HepG2 (cell line): ENCODE measurements around the gene CITED2.

Experiments
- BRCA1 ChIP-seq: sonication (generic); formaldehyde crosslinking; IDR thresholded peaks from 2 replicates; pipeline ENCODE4 v1.4.0; 2020; ENCODE audit warnings: missing genetic modification reagents
- ZNF549 ChIP-seq: sonication (generic); formaldehyde crosslinking; IDR thresholded peaks from 2 replicates; pipeline ENCODE4 v1.5.0; 2020; ENCODE audit warnings: missing genetic modification reagents
- ZSCAN20 ChIP-seq: sonication (generic); formaldehyde crosslinking; IDR thresholded peaks from 2 replicates; pipeline ENCODE4 v1.4.0; 2020; ENCODE audit warnings: missing genetic modification reagents, mild to moderate bottlenecking, borderline replicate concordance
- TF ChIP-seq, protein P1 (sequence below): sonication (generic); formaldehyde crosslinking; IDR thresholded peaks from 2 replicates; pipeline ENCODE4 v1.5.0; 2020; ENCODE audit warnings: mild to moderate bottlenecking, missing genetic modification reagents, borderline replicate concordance
- TF ChIP-seq, protein P2 (sequence below): sonication (generic); formaldehyde crosslinking; IDR thresholded peaks from 2 replicates; pipeline ENCODE4 v1.8.1; 2023; ENCODE audit warnings: mild to moderate bottlenecking, moderate library complexity, missing genetic modification reagents
- TF ChIP-seq, protein P3 (sequence below): sonication (generic); formaldehyde crosslinking; IDR thresholded peaks from 2 replicates; pipeline ENCODE4 v1.5.0; 2020; ENCODE audit warnings: mild to moderate bottlenecking, missing genetic modification reagents, moderate library complexity

DNA sequence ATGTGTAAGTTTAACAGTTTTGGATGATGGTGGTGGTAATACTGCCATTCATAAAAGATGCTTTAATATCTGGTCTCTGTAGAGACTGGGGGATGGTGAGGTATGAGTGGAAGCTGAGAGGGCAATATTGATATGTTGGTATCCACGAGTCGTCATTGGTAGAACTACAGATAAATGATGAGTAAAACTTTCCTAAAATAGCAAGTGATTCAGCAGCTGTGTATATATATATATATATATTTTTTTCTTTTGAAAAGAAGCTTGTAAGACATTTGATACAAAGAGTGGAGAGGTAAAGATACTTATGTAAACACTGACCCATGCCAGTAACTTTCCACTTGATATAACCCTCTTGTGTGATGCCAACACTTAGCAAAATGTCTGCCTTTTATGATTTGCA, 41.7 kb upstream of the CITED2 start:
- TF ChIP-seq ZNF549 (CRISPR knock-in tag) (no peak), BRCA1 (no peak), ZSCAN20 (no peak)
- TF ChIP-seq, protein P1, sequence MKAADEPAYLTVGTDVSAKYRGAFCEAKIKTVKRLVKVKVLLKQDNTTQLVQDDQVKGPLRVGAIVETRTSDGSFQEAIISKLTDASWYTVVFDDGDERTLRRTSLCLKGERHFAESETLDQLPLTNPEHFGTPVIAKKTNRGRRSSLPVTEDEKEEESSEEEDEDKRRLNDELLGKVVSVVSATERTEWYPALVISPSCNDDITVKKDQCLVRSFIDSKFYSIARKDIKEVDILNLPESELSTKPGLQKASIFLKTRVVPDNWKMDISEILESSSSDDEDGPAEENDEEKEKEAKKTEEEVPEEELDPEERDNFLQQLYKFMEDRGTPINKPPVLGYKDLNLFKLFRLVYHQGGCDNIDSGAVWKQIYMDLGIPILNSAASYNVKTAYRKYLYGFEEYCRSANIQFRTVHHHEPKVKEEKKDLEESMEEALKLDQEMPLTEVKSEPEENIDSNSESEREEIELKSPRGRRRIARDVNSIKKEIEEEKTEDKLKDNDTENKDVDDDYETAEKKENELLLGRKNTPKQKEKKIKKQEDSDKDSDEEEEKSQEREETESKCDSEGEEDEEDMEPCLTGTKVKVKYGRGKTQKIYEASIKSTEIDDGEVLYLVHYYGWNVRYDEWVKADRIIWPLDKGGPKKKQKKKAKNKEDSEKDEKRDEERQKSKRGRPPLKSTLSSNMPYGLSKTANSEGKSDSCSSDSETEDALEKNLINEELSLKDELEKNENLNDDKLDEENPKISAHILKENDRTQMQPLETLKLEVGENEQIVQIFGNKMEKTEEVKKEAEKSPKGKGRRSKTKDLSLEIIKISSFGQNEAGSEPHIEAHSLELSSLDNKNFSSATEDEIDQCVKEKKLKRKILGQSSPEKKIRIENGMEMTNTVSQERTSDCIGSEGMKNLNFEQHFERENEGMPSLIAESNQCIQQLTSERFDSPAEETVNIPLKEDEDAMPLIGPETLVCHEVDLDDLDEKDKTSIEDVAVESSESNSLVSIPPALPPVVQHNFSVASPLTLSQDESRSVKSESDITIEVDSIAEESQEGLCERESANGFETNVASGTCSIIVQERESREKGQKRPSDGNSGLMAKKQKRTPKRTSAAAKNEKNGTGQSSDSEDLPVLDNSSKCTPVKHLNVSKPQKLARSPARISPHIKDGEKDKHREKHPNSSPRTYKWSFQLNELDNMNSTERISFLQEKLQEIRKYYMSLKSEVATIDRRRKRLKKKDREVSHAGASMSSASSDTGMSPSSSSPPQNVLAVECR (CRISPR knock-in tag), result no peak
- TF ChIP-seq, protein P2, sequence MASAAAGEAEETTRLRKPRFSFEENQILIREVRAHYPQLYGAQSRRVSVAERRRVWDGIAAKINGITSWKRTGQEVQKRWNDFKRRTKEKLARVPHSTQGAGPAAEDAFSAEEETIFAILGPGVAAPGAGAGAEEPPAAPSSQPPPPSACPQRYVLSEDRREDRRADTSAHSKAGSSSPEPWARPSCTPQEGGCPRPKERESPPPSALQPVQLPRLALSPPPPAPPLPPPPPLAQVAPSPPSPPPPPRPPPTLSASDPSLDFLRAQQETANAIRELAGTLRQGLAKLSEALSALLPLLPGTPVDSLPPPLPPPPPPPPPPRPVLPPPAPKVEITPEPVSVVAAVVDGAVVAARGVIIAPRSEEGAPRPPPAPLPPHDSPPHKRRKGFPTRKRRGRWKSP (CRISPR knock-in tag), result no peak
- TF ChIP-seq, protein P3, sequence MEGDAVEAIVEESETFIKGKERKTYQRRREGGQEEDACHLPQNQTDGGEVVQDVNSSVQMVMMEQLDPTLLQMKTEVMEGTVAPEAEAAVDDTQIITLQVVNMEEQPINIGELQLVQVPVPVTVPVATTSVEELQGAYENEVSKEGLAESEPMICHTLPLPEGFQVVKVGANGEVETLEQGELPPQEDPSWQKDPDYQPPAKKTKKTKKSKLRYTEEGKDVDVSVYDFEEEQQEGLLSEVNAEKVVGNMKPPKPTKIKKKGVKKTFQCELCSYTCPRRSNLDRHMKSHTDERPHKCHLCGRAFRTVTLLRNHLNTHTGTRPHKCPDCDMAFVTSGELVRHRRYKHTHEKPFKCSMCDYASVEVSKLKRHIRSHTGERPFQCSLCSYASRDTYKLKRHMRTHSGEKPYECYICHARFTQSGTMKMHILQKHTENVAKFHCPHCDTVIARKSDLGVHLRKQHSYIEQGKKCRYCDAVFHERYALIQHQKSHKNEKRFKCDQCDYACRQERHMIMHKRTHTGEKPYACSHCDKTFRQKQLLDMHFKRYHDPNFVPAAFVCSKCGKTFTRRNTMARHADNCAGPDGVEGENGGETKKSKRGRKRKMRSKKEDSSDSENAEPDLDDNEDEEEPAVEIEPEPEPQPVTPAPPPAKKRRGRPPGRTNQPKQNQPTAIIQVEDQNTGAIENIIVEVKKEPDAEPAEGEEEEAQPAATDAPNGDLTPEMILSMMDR (CRISPR knock-in tag), result no peak
